Calu3 (cell line): Measurements from ENCODE around the gene MIB1. TPM values are rescaled to one million over a fixed set of nuclear protein-coding genes. Genes with fewer than 3 reads are reported as not detected.

Source experiments
- BruUV-seq: library from RNA; stranded (reverse); fragments of 400-500 nt; replicated peaks from 2 replicates; lab custom pipeline; 2021; lab: Mats Ljungman, UMichigan
- CTCF ChIA-PET: fragments of 300-600 bp; sonication (Branson Sonifier 250); formaldehyde crosslinking; loops from one replicate; lab custom pipeline; 2022; ENCODE audit warnings: antibody characterized with exemption; lab: Charles Lee
- DNase-seq: peaks from one replicate; pipeline ENCODE4 v3.0.0; 2022
- H3K27ac Mint-ChIP-seq: one replicate; pipeline ENCODE4 v1.8.0; 2022; ENCODE audit warnings: mixed read lengths; ENCODE audit not compliant: unreplicated experiment
- H3K27me3 Mint-ChIP-seq: one replicate; pipeline ENCODE4 v1.8.0; 2022; ENCODE audit warnings: mixed read lengths; ENCODE audit not compliant: unreplicated experiment
- H3K36me3 Mint-ChIP-seq: one replicate; pipeline ENCODE4 v1.8.0; 2022; ENCODE audit warnings: mild to moderate bottlenecking, moderate library complexity, mixed read lengths; ENCODE audit not compliant: insufficient read depth, unreplicated experiment
- H3K4me1 Mint-ChIP-seq: one replicate; pipeline ENCODE4 v1.8.0; 2022; ENCODE audit warnings: mild to moderate bottlenecking, low read depth, mixed read lengths; ENCODE audit not compliant: unreplicated experiment
- H3K4me3 Mint-ChIP-seq: one replicate; pipeline ENCODE4 v1.8.0; 2022; ENCODE audit warnings: mild to moderate bottlenecking, low read depth, moderate library complexity, mixed read lengths; ENCODE audit not compliant: unreplicated experiment
- H3K9me3 Mint-ChIP-seq: one replicate; pipeline ENCODE4 v1.8.0; 2022; ENCODE audit warnings: low read depth, mixed read lengths; ENCODE audit not compliant: unreplicated experiment
- CTCF ChIP-seq: fragments of 200-600 bp; IDR thresholded peaks from one replicate; pipeline ENCODE4 v1.8.0; 2022; ENCODE audit warnings: antibody characterized with exemption; ENCODE audit not compliant: unreplicated experiment
- intact Hi-C: fragments of 100-400 bp; cut with micrococcal nuclease; formaldehyde crosslinking; loops from one replicate; pipeline ENCODE4 v1.10.0; 2022; ENCODE audit not compliant: unreplicated experiment
- total RNA-seq: library from RNA; stranded (reverse); gene quantifications from 2 replicates; pipeline ENCODE4 v1.2.3, GENCODE V29; 2022

Gene MIB1
- total RNA-seq, 1 experiment from 2014 or later: 33.6 TPM

- Mint-ChIP-seq H3K9me3 (no peaks in the 10 kb centered on the region), H3K4me1 (peaks cover 31% of the 10 kb centered on the region), H3K27ac (no peak overlapping the region), H3K27me3 (no peaks in the 10 kb centered on the region), H3K36me3 (peaks cover 4% of the 10 kb centered on the region), H3K4me3 (no peak overlapping the region)
- intact Hi-C loops: no loop called here
- BruUV-seq: no TSS peak
- no peak for DNase-seq
- no peak for TF ChIP-seq CTCF
- CTCF ChIA-PET: interaction anchor here (0.7 kb wide), 1 partner anchor 978 kb away, joined by 6 read pairs; no protein-coding TSS in a partner anchor
Observed at GRCh38 chr18:21805771-21806366, 65.3 kb downstream of the MIB1 start.

- Mint-ChIP-seq H3K4me1 (peaks cover 14% of the 10 kb centered on the region), H3K4me3 (no peak overlapping the region)
Observed at GRCh38 chr18:21808185-21808584, 67.6 kb downstream of the MIB1 start.

GRCh38 chr18:21809725-21810124 is 69.1 kb downstream of the MIB1 start:
- TF ChIP-seq CTCF: no peak
- CTCF ChIA-PET: no interaction called here
- peaks cover 6% of the 10 kb centered on the region for H3K4me1 Mint-ChIP-seq
- intact Hi-C loops: loop anchor here (10.0 kb wide), 1 partner anchor 265 kb away; no protein-coding TSS in a partner anchor
- H3K27me3 Mint-ChIP-seq: no peaks in the 10 kb centered on the region
- no TSS peak for BruUV-seq
- no peak overlapping the region for H3K4me3 Mint-ChIP-seq
- DNase-seq: no peak
- peaks cover 4% of the 10 kb centered on the region for H3K36me3 Mint-ChIP-seq
- no peak overlapping the region for H3K27ac Mint-ChIP-seq
- H3K9me3 Mint-ChIP-seq: no peaks in the 10 kb centered on the region

More at GRCh38 chr18:21808185-21808584, 67.6 kb downstream of the MIB1 start:
- CTCF ChIA-PET: interaction anchor here (1.3 kb wide), 1 partner anchor 12 kb away, joined by 3 read pairs; no protein-coding TSS in a partner anchor
- H3K27me3 Mint-ChIP-seq: no peaks in the 10 kb centered on the region
- intact Hi-C loops: no loop called here
- peaks cover 4% of the 10 kb centered on the region for H3K36me3 Mint-ChIP-seq
- BruUV-seq: no TSS peak
- H3K27ac Mint-ChIP-seq: no peak overlapping the region
- no peak for TF ChIP-seq CTCF
- DNase-seq: no peak
- H3K9me3 Mint-ChIP-seq: no peaks in the 10 kb centered on the region

GRCh38 chr18:21815101-21815500 is 74.5 kb downstream of the MIB1 start:
- no peak for TF ChIP-seq CTCF
- Mint-ChIP-seq H3K4me1 (peaks cover 6% of the 10 kb centered on the region), H3K27ac (no peak overlapping the region), H3K9me3 (no peaks in the 10 kb centered on the region), H3K27me3 (no peaks in the 10 kb centered on the region), H3K4me3 (no peak overlapping the region), H3K36me3 (peaks cover under 1% of the 10 kb centered on the region)
- BruUV-seq: no TSS peak
- intact Hi-C loops: loop anchor here (10.0 kb wide), 1 partner anchor 270 kb away; no protein-coding TSS in a partner anchor
- CTCF ChIA-PET: interaction anchor here (1.2 kb wide), 1 partner anchor 326 kb away, joined by 5 read pairs; no protein-coding TSS in a partner anchor
- no peak for DNase-seq
